Measurements from ENCODE around the gene ALDH16A1.
"Not testable (repeated sequence)": the region's sequence is repeated elsewhere in the genome, so short reads cannot be mapped to it uniquely, and the experiment has no call there.

The ALDH16A1 gene

GRCh38 chr19:49468199-49468598 lies 15.2 kb downstream of the ALDH16A1 start:
- DNase-seq: no peak

DNA sequence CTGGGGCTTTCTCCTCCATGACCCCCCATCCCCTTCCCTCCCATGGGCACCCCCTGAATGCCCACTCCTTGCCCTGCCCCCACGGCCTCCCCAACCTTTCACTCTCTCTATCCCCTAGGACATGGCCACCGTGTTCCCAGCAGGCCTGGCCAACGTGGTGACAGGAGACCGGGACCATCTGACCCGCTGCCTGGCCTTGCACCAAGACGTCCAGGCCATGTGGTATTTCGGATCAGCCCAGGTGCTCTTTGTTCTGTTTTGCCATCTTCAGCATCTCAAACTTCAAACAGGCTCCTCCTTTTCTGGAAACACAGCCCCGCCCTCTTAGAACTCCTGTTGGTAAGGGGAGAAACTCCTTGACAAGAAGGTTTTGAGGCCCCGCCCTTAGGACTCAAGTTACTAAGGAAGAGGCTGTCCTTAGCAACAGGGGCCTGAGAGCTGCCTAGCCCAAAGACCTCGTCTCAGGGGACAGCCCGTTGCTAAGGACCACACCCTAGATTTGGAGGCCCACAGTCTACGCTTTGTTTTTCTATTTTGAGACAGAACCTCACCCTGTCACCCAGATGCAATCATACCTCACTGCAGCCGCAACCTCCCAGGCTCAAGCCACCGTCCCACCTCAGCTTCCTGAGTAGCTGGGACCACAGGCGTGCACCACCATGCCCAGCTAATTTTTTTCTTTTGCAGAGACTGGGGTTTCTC lies 15.9 kb downstream of the ALDH16A1 start:
- no peak for DNase-seq

- DNase-seq: no peak
Measured at GRCh38 chr19:49469828-49470614, 17.0 kb downstream of the ALDH16A1 start.

GRCh38 chr19:49470615-49470978 lies 17.6 kb downstream of the ALDH16A1 start:
- DNase-seq: no peak

GRCh38 chr19:49472936-49473335 lies 19.9 kb downstream of the ALDH16A1 start:
- no peak for DNase-seq

- DNase-seq: not testable (repeated sequence)
Measured at GRCh38 chr19:49473501-49473867, 20.5 kb downstream of the ALDH16A1 start.

DNA sequence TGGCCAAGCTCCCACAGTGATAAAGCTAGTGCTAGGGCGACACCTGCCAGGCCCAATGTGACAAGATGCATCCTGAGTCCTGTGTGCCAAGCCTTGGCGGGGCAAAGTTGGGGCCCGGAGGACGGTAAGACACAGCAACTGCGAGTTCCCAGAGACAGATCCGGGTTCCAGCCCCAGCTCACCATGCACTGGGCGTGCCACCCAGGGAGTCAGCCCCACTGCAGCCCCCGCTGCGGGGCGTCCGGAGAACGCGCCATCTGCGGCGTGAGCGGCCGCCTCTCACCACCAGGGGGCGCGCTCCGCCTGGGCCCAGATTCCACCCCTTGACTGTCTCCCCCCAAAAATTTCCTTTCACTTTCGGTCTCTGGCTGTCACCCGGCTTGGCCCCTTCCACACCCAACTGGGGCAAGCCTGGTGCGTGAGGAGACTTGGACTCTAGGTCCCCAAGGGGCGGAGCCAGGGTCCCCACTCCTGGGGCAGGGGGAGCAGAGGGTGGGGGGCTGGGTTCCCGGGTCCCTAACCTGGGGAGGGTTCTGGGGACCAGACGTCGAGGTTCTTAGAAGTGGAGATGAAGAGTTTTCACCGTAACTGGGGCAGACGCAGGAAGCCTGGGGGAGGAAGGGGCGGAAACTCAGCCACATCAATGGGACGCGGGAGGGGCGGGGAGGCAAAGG lies 21.0 kb downstream of the ALDH16A1 start, which contains the start of gene FLT3LG:
FLT3LG (plus strand) TSS at position 348 of the 674 bp plus-strand sequence. CDS start 425 bp downstream, outside the sequence.
- DNase-seq: no peak

GRCh38 chr19:49474542-49474924 lies 21.5 kb downstream of the ALDH16A1 start:
- DNase-seq: no peak

DNA sequence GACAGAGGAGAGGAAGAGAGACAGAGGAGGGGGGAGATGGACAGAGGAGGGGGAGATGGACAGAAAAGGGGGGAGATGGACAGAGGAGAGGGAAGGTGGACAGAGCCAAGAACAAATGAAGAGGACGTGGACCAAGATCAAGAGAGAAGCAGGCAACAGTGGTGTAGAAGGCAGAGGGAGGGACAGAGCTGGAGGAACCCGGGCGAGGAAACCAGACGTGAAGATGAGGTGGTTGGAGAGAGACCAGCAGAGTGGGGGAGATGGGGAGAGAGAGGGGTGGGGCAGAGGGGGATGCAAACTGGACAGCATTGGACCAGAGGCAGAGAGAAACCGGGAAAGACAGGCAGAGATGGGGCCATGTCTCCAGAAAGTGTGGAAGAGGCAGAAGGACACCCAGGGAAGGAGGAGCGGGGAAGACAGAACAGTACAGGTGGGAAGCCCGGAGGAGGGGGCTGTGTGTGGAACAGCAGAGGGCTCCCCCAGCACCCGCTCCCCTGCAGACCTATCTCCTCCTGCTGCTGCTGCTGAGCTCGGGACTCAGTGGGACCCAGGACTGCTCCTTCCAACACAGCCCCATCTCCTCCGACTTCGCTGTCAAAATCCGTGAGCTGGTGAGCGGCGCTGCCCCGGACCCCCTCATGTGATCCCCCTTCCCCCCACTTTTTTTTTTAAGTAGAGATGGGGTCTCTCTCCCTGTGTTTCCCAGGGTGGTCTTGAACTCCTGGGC lies 22.3 kb downstream of the ALDH16A1 start:
- DNase-seq: no peak

GRCh38 chr19:49475995-49476880 lies 23.2 kb downstream of the ALDH16A1 start:
- DNase-seq: no peak

DNA sequence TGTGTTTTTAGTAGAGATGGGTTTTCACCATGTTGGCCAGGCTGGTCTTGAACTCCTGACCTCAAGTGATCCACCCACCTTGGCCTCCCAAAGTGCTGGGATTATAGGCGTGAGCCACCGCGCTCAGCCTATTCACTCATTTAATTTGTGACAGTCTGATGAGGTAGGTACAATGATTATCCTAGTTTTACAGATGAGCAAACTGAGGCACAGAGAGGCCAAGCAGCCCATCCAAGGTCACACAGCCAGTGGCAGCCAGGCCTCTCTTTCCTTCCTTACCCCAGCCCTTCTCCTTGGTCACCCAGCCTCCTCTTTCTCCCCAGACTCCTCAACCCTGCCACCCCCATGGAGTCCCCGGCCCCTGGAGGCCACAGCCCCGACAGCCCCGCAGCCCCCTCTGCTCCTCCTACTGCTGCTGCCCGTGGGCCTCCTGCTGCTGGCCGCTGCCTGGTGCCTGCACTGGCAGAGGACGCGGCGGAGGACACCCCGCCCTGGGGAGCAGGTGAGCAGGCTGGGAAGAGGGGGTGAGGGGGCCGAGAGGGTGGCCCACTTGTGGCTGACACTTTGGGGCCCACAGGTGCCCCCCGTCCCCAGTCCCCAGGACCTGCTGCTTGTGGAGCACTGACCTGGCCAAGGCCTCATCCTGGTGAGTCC lies 27.1 kb downstream of the ALDH16A1 start:
- DNase-seq: no peak

DNA sequence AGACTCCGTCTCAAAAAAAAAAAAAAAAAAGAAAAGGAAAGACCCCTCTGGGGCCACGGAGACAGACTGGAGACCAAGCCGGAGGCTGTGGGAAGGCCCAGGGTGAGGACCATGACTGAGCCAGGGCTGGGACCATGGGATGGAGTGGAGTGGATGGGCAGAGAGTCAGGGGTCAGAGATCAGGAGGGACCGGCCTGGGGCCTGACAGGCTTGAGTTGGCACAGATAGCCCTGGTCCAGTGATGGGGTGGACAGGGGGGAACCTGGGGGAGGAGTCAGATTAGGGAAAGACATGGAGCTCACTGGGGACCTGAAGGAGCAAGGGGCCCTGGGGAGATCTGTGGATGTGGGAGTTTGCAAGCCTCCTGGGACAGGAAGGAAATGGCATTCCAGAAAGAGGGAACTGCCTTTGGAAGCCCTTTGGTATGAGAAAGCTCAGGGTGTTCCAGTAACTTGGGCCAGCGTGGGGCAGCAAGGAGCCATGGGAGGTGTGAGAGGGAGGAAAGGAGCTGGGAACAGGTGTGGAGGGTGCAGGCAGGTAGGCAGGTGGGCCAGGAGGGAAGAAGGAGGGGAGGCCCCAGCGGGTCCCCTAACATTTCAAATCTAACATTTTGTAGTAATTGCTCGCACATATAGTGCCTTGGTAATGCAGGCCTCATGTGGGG lies 28.1 kb downstream of the ALDH16A1 start:
- DNase-seq: no peak

DNA sequence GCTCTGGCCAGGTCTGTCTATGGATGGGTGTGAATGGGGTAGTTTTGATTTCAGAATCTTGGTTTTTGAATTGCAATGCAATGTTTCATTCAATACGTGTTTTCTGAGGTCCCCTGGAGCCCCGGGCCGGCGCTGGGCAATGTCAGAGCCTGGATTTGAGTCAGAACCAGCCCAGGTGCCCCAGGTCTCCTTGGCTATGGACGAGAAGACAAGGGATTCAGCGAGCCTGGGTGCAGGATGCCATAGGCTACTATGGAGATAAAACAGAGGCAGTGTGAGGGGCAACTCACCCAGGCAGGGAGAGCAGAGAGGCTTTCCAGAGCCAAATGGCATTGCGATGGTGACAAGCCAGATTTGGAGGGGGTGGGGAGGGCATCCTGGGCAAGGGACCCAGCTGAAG lies 33.2 kb downstream of the ALDH16A1 start:
- no peak for DNase-seq

- no peak for DNase-seq
Measured at GRCh38 chr19:49486710-49487276, 33.8 kb downstream of the ALDH16A1 start.

DNA sequence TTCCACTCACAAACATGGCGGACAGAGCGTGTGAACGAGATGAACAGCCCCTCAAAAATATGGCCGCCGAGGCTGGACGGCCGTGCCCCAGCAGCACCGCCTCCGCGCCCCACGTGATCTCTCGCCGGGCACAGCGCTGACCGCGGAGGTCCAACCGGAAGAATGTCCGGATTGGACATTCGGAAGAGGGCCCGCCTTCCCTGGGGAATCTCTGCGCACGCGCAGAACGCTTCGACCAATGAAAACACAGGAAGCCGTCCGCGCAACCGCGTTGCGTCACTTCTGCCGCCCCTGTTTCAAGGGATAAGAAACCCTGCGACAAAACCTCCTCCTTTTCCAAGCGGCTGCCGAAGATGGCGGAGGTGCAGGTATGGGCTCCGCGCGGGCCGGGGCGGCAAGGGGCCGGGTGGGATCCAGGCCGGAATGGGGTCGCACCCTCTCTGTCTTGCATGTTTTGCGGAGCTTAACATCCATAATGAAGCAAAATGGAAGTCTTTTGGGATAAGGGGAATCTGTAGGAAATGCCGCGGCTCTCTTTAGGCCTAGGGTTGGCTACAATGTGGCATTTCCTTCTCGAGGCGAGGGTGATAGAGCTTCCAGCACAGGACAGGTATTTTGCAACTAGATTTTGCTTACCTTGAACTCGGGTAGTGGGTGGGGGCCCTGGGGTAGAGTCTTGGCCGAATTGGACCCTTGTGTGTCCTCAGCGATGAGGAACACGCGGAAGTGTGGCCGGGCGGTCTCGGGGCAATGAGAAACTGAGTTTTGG lies 34.4 kb downstream of the ALDH16A1 start, which contains the start of gene RPL13A:
RPL13A (plus strand) TSS at position 332 of the 769 bp plus-strand sequence; CDS start at position 354, 22 bp downstream.
- DNase-seq: peak; percentile 83 to 98

DNA sequence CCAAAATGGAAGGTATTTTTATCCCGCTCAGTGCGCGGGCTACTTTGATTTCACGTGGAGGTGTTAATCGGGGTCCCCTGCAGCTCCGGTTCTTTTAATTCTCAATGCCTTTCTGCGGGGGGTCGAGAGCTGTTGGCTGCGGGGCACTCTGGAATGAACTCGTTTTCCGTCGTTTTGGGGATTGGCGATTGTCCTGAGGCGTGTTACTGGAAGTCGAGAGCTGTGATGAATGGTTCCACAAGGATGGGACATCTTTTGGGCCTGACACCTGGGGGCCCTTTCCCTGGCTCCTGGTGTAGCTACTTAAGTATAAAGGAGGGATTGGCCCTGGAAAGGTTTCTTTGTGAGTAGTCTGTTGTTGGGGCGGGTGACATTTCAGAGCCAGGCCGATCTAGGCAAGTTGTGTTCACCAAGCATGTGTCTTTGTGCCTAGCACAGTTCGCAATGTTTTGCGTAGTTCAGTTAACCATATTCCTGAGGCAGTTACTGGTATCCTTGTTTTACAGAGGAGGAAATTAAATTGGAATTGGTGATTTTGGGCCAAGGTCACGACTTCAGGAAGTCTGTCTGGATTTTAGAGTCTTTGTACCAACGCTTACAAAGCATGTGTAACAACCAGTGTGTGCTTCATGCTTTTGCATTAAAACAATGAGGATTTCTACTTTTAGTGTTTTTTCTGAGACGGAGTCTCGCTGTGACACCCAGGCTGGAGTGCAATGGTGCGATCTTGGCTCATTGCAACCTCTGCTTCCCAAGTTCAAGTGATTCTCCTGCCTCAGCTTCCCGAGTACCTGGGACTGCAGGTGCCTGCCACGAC lies 35.2 kb downstream of the ALDH16A1 start:
- DNase-seq: no peak

DNA sequence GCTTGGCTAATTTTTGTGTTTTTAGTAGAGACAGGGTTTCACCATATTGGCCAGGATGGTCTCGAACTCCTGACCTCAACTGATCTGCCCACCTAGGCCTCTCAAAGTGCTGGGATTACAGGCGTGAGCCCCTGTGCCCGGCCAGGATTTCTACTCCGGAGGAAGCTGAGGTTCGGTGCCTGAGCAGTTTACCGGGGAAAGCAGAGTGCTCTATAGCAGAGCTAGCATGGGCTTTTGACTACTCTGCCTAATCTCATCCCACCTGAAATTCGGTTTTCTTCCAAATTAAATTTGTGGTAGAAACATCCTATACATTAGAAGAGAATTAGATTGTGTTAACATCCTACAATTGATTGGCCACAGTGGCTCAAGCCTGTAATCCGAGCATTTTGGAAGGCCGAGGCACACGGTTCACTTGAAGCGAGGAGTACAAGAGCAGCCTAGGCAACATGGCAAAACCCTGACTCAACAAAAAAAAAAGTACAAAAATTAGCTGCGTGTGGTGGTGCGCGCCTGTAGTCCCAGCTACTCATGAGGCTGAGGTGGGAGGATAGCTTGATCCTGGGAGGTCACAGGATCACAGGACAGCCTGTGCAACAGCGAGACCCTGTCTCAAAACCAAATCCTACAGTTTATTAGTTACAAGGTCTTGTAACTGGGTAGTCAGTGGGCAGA lies 36.0 kb downstream of the ALDH16A1 start:
- DNase-seq: no peak

DNA sequence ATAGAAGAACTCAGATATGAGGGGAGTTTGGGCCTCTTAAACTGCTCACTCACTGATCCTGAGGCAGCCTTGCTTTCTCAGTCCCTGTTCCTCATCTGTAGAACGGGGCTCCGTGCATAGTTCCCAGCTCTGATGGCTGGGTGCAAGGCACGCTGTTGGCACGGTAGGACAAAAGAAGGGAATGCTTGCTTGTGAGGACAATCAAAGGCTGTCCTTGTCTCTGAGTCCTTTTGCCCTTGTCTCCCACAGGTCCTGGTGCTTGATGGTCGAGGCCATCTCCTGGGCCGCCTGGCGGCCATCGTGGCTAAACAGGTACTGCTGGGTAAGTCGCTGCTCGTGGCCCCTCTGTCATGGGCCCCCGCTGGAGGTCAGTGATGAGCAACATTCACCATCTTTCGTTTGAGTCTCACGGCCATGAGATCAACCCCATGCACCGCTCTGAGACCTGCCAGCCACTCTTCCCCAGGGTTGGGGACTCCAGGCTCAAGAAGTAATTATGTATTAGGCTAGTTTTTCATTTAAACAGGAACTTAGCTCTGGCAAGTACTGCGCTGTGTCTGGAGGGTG lies 36.7 kb downstream of the ALDH16A1 start:
- no peak for DNase-seq
